Body of pancreas (tissue), 4 donors: ENCODE measurements around the gene ETS1.

ENCODE experiments used
- POLR2A ChIP-seq, 3 donors: fragments of 450-650 bp; IDR thresholded peaks; one replicate each; pipeline ENCODE4 v1.6.1; 2016; ENCODE audit warnings: antibody characterized with exemption in 3 of 3, mild to moderate bottlenecking in 2 of 3
- TF ChIP-seq, protein P1 (sequence below), 7 experiments: fragments of 450-650 bp in 4 of 7; fragments of 200-600 bp in 3 of 7; sonication (generic) in 3 of 7; IDR thresholded peaks; one replicate each; pipeline ENCODE4 v1.5.1; 2016 to 2019; ENCODE audit warnings: antibody characterized with exemption in 7 of 7

GRCh38 chr11:128421577-128422330, 165.6 kb downstream of the ETS1 start:
- no peak for TF ChIP-seq POLR2A (IDR thresholded peaks at IDR 0.05)
- TF ChIP-seq, protein P1, sequence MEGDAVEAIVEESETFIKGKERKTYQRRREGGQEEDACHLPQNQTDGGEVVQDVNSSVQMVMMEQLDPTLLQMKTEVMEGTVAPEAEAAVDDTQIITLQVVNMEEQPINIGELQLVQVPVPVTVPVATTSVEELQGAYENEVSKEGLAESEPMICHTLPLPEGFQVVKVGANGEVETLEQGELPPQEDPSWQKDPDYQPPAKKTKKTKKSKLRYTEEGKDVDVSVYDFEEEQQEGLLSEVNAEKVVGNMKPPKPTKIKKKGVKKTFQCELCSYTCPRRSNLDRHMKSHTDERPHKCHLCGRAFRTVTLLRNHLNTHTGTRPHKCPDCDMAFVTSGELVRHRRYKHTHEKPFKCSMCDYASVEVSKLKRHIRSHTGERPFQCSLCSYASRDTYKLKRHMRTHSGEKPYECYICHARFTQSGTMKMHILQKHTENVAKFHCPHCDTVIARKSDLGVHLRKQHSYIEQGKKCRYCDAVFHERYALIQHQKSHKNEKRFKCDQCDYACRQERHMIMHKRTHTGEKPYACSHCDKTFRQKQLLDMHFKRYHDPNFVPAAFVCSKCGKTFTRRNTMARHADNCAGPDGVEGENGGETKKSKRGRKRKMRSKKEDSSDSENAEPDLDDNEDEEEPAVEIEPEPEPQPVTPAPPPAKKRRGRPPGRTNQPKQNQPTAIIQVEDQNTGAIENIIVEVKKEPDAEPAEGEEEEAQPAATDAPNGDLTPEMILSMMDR (IDR thresholded peaks at IDR 0.05): no peak
